Measurements from ENCODE around the gene KAZN. TPM values are rescaled to one million over a fixed set of nuclear protein-coding genes. Genes with fewer than 3 reads are reported as not detected.
"Not testable (repeated sequence)": the region's sequence is repeated elsewhere in the genome, so short reads cannot be mapped to it uniquely, and the experiment has no call there.

KAZN gene
- polyA plus RNA-seq (ENCODE audit: insufficient read length in 4 of 4), result 10 to 100 TPM; 14.1 to 44.8 (median 34.2) TPM

DNA sequence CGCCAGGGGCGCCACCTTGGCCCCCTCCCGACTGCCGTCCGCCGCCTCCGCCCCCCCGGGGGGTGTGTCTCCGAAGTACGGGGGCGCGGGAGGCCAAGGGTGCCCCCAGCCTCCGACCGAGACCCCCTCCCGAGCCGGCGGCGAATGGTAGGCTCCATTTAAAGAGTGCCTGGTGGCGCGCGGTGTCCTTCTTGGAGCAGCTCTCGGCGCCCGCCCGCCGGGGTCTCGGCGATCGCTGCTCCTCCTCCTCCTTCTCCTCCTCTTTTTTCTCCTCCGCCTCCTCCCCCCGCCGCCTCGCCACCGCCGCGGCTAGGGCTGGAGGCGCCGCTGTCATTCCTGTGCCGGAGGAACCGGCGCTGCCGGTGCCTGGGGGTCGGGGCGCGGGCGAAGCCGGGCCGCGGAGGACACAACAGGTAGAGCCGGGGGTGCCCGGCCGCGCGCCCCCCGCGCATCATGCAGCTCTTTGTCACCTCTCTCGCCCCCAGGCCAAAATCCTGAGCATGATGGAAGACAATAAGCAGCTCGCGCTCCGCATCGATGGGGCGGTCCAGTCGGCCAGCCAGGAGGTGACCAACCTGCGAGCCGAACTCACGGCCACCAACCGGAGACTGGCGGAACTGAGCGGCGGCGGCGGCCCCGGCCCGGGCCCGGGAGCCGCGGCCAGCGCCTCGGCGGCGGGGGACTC, at the start of gene KAZN:
KAZN (plus strand) TSS at position 188 of the 685 bp plus-strand sequence.
- peak in 1 of 4 donors; percentile 54 for DNase-seq (ENCODE audit: low read depth in 4 of 4, low spot score in 3 of 4)

DNA sequence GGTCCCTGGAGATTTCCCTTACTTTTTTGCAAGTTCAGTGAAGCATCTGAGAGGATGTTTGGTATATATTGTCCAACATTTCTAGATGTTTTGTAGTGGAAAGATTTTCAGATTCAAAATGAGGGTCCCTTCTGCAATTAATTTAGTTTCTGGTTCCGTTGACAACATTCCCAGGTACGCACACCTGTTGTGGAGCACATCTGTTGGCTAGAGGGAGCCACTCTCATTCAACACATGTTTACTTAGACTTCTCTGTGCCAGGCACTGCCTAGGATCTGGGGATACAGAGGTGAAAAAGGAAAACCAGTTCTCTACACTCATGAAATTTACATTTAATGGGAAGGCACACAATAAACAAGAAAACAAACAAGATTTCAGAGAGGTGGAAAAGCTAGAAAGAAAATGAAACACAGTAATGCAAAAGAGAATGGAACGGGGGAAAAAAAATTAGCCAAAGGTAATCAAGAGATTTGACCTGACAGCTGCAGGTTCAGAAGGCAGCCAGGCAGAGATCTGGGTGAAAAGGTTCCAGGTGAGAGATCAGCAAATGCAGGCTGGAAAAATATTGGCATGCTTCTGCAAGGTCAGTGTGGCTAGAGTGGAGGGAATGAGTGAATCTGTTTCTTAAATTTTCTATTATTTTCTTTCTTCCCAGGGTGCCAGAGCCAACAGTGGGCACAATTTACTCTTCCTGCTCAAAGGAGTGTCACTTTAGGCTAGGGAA, 48.4 kb upstream of the KAZN start:
- DNase-seq (ENCODE audit: low read depth in 4 of 4, low spot score in 3 of 4), result no peak

DNA sequence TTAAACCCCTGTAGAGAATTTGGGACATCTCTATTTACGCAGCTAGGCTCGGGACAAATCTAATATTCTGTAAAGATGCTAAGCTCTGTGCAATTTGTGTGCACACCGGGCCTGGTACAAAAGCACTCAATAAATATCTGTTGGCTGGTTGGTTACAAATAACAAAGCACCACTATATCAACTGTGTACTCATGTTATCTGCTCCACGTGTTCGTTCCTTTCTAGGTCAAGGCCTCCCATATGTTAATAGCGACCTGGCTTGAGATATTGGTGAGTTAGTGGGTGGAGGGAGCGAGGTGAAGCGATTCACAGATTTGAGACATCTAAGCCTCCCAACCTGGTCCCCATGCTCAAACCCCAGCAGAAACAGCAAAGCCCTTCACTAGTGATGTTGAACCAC, 47.1 kb upstream of the KAZN start:
- no peak for DNase-seq (ENCODE audit: low read depth in 4 of 4, low spot score in 3 of 4)

DNA sequence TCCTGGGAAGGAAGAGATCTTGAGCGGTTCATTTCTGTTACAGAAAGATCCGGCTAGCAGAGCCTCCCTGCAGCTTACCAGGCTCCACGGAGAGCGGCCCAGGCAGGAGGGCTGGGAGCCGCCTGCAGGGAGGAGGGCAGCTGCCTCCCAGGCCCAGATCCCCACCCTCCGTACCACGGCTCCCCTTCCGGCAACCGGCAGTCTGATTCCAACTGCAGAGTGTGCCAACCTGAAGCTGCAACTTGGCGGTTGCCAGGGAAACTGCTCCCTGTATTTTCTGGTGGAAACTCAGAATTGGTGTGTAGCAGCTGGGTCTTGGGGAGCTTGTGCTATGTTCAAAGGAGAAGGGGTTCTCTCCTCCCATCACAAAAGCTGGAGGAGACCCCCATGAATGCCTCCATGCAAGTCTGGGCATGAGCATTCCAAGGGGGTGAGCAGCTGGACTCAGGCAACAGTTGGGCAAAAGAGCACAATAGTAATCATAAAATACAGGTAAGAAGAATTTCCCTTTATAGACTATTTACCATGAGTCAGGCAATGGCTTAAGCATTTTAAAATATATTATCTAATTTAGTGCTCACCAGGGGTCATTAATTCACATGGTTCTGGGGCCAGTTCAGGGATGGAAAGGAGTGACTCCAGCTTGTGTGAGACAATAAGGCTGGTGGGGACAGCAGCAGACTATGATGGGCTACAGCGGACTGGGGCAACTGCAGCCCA, 46.1 kb upstream of the KAZN start:
- DNase-seq (ENCODE audit: low read depth in 4 of 4, low spot score in 3 of 4), result no peak

DNA sequence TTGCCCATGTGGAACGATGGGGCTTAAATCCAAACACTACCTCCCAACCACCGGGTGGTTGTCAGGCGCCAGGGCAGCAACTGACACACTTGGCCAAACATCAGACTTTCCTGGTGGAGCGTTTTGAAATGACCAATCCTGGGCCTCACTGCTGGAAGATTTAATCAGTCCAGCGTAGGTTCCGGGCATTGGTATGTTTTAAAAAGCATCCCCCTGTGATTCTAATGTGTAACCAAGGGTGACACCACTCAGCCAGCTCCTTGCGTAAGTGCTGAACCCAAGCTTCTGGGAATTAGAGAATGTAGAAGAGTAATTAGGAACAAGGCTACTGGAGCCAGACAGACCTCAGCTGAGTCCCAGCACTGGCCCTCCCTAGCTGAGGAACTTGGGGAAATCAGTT, 44.8 kb upstream of the KAZN start:
- DNase-seq (ENCODE audit: low read depth in 4 of 4, low spot score in 3 of 4), result peak; percentile 51 to 71 (median 60)

DNA sequence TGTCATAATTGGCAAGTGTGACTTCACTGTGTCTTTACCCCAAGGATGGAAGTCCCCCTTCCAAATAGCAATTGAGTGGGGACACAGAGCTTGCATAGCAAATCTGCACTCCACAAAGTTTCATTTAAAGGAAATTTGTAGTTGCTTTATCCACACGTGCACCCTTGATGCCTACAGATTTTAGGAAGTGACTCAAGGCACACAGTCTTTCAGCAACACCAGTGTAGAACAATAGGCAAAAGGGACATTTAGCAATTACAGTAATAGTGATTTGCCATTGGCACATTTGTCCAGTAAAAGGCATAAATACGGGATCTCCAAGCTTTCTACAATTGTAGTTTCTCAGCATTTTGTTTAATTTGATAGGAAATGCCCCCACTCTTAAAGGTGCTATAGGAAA, 43.4 kb upstream of the KAZN start:
- DNase-seq (ENCODE audit: low read depth in 4 of 4, low spot score in 3 of 4), result no peak

DNA sequence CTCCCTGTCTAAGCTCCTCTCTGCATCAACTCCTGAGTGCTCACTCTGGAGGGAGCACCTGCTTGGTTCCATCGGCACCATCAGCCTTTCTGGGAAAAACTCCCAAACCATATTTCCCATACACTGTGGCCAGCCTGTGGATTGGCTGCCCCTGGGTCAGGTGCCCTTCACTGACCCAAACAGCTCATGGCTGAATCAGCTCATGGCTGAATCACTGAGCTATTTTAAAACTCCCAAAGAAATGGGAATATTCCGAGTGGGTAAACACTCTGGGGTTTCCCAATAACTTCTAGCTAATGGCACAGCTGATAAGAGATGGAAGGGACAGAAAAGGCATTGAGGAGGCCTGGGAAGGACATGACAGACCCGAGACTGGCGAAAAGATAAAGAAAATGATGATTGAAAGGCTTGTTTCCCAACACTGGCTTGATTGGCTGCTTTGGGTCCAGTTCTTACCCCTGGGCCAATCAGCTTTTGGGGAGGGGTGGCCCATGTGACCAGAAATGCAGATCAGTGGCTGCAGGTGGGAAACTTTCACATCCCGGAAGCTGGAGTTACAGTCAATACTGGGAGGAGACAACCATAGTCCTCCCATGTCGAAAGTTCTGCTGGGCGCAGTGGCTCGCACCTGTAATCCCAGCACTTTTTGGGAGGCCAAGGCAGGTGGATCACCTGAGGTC, 37.3 kb upstream of the KAZN start:
- DNase-seq (ENCODE audit: low read depth in 4 of 4, low spot score in 3 of 4), result no peak

DNA sequence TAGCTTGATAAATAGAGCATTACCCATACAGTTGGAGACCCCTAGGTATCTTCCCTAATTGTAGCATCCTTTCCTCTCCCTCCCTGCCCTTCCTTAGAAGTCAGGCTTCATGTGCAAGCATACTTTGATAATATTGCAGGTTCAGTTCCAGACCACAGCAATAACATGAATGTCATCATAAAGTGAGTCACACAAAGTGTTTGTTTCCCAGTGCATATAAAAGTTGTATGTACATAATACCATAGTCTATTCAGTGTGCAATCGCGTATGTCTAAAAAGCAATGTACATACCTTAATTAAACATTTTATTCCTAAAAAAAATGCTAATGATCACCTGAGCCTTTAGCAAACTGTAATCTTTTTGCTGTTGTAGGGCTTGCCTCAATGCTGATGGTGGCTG, 33.4 kb upstream of the KAZN start:
- no peak for DNase-seq (ENCODE audit: low read depth in 4 of 4, low spot score in 3 of 4)

DNA sequence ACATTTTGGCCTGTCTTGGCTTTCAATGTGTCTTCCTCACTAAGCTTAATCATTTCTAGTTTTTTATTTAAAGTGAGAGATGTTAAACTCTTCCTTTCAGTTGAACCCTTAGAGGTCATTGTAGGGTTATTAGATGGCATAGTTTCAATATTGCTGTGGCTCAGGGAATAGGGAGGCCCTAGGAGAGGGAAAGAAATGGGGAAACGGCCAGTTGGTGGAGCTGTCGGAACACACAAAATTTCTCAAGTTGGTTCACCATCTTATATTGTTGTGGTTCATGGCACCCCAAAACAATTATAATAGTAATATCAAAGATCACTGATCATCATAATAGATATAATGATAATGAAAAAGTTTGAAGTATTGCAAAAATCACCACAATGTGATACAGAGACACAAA, 31.4 kb upstream of the KAZN start:
- DNase-seq (ENCODE audit: low read depth in 4 of 4, low spot score in 3 of 4), result no peak

DNA sequence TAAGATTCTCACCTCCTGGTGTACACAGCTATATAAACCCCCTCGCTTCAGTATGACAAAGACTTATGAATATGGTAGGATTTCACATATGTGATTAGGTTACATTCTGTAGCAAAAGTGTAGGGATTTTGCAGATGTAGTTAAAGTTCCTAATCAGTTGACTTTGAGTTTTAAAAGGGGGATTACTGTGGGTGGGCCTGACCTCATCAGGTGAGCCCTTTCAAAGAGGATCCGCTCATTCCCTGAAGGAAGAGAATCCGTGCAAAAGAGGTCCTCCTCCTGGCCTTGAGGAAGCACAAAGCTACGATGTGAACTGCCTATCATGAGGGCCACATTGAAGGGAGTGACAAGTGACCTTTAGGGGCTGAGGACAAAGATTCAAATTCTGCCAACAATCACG, 30.6 kb upstream of the KAZN start:
- DNase-seq (ENCODE audit: low read depth in 4 of 4, low spot score in 3 of 4), result no peak

DNA sequence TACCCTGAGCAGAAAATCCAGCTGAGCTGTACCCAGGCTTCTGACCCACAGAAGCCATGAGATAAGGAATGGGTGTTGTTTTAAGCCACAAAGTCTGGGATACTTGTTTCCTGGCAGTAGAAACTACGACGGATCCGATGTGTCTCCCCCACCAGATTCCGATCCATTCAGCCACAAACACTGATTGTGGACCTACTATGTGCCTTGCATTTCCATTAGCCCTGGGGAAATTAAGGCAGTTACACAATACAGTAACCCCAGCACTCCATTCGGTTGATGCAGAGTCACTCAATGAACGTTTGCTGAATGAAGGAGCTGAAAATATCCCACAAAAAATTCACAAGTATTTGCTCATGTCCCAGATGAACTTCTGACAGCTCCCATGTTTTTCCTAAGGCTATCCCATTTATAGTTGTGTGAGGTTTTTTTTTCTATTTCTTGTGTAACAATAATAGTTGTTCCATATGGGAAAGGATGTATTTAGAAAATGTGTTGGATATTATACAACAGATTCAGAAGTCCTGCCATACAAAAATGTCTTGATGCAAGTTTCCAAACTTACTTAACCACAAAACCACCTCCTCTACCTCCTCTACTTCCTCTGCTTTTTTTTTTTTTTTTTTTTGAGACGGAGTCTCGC, 29.6 kb upstream of the KAZN start:
- no peak for DNase-seq (ENCODE audit: low read depth in 4 of 4, low spot score in 3 of 4)

DNA sequence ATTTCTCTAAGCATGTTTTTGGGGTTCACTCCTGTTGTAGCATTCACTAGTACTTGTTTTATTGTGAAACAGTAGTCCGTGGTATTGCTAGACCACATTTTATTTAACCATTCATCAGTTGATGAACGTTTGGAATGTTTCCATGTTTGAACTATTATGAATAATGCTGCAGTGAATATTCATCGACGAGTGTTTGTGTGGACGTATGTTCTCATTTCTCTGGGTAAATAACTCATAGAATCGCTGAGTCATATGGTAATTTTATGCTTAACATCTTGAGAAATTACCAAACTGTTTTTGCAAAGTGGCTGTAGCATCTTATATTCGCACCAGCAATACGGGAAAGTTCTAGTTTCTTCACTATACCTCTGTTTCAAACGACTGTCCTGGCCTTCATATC, 28.0 kb upstream of the KAZN start:
- DNase-seq (ENCODE audit: low read depth in 4 of 4, low spot score in 3 of 4), result no peak

DNA sequence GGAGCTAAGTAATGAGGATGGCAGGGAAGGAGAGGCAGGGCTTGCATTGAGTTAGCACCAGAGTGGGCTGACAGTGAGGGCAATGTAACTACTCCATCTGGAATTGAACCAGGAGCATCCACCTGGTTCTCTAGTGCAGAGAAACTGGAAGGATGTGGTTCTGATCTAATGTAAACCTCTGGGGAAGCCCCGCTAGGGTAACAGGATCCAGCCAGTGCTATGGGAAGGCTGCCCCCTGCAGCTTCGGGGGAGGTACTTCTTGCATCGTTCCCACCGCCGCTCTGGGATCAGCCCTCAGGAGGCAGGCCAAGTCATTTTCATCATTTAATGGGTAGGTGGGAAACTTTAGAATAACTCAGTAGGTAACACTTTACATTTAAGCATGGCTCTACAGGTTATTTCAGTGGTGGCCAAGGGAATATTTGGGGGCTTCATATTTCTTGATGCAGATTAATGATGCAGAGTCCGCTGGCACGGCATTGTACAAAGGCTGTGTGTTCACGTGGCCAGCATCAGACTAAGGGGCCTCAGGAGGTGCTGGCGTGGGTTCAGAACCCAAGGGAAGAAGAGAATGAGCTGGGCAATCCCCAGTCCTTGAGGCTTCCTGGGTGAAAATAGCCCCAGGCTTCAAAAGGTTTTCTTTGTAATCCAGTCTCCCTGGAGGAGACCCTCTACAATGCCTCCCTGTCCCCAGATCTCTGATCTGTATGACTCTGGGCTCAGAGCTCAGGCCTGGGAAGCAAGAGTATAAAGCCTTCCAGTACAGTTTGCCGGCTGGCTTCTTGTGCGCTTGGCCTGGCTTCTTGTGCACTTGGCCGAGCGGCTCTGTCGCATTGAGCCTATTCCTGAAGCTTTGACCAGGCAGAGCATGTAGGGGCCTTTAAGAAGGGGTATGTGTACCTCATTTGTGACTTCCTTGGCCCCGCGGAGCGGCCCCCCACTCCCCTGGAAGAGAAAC, 26.4 kb upstream of the KAZN start:
- no peak for DNase-seq (ENCODE audit: low read depth in 4 of 4, low spot score in 3 of 4)

DNA sequence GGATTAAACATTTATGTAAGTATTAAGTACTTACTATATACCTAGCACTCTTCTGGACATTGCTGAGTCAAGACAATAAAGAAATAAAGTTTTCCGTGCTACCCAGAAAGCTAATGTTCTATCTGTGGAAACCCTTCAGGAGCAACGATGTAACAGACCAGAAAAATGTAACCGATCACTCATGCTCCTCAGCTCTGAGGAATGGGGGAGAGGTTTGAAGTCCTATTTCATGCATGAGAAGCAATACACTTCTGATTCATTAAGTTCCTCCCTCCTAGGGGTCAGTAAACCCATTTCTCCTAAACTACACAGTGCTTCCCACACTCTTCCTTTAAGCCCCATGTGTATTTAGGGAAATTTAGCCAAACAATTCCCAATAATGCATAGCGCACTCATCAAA, 25.6 kb upstream of the KAZN start:
- no peak for DNase-seq (ENCODE audit: low read depth in 4 of 4, low spot score in 3 of 4)

DNA sequence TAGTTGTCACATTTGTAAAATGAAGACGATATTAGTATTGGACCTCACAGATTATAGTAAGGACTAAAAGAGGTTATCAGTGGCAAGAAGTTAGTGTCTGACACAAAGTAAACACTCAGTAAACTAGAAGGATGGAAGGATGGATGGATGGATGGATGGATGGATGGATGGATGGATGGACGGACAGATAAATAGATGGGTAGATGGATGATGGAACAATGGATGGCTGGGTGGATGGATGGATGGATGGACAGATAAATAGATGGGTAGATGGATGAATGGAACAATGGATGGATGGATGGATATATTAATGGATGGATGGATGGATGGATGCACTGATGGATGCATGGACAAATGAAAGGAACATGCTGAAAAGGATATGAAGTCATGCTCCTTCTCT, 22.3 kb upstream of the KAZN start:
- DNase-seq (ENCODE audit: low read depth in 4 of 4, low spot score in 3 of 4), result no peak

DNA sequence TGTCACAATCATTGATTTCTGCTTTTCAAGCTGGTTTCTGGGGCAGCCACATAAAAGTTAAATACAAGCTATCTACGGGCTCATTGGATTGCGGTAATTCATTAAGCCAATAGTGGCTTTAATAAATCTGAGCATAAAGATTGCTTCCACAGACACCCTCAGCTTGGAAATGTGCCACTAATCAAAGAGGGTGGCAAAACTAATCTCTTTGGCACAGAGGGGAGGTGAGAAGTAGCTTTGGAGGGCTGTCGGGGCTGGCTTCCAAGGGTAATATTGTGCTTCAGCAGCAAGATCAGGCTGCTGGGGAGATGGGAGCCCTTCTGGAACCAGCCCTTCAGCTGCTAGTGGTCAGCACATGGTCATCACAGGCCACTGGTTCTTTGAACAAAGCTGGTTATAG, 21.2 kb upstream of the KAZN start:
- no peak for DNase-seq (ENCODE audit: low read depth in 4 of 4, low spot score in 3 of 4)

DNA sequence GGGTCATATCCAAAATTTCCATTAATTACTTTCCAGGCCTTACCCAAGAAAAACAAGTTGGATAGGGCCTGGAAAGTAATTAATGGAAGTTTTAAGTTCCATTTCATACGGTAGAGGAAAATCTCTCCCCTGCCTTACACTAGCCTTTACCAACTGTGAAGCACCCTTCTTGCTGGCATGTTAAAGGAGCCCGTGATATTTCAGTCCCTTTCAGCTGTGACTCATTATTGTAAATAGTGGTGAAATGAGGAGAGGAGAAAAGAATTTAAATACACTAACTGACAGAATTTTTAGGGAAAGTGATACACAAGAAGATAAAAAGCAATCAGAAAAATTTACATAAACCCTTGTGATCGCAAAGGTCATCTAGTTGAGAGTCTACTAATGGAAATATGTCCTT, 20.3 kb upstream of the KAZN start:
- DNase-seq (ENCODE audit: low read depth in 4 of 4, low spot score in 3 of 4), result no peak

DNA sequence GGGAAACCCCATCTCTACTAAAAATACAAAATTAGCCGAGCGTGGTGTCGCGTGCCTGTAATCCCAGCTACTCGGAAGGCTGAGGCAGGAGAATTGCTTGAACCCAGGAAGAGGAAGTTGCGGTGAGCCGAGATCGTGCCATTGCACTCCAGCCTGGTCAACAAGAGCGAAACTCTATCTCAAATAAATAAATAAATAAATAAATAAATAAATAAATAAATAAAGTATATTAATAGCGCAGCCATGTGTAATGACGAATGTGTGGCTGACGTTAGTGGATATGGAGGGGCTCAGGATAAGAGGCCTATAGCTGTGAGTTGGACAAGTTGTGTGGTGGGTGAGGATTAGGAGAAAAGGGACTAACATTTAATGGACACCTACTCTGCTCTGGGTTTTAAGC, 18.2 kb upstream of the KAZN start:
- DNase-seq (ENCODE audit: low read depth in 4 of 4, low spot score in 3 of 4), result not testable (repeated sequence)

DNA sequence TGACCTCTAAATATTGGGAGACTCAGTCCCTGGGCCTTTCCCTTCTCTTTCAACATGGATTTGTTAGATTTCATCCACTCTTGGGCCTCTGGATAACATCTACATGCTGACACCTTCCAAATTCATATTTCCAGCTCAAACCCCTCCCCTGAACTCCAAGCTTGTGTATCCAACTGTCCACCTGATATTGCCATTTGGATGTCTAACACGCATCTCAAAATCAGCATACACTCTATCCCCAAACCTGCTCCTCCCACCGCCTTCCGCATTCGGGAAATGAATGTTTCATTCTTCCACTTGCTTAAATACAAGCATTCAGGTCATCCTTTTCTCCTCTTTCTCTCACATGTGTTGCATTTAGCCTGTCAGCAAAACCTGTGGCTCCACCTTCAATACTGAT, 17.5 kb upstream of the KAZN start:
- DNase-seq (ENCODE audit: low read depth in 4 of 4, low spot score in 3 of 4), result no peak

DNA sequence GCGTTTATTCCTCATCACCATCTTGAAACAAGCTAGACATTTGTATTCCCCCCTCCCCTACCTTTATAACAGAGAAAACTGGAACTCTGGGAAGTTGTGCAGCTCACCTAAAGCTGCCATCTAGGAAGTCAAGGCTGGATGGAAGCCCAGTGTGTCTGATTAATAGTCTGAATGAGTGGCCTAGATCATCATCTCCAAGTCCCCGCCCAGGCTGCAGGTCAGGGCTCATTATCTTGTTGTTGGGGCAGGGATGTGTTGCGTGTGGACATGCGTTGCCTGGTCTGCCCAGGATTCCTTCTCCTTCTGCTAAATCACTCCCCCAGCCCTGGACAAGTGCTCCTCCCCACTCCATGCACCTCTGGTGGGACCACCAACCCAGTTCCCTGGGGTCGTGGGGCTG, 14.7 kb upstream of the KAZN start:
- no peak for DNase-seq (ENCODE audit: low read depth in 4 of 4, low spot score in 3 of 4)
